Loucy (cell line): ENCODE results near the gene MYCL.

Experiments
- H2AFZ ChIP-seq: fragments of 200-600 bp; sonication (generic); 2 replicates; pipeline ENCODE4 v1.6.0; 2016; ENCODE audit warnings: antibody characterized with exemption, mild to moderate bottlenecking, low read length, moderate library complexity
- H3F3A ChIP-seq: fragments of 200-600 bp; 2 replicates; pipeline ENCODE4 v1.6.0; 2016; ENCODE audit warnings: antibody characterized with exemption, low read depth, mild to moderate bottlenecking
- H3K27me3 ChIP-seq: fragments of 200-600 bp; sonication (generic); 2 replicates; pipeline ENCODE4 v1.6.1; 2014; ENCODE audit warnings: low read length, mild to moderate bottlenecking; ENCODE audit not compliant: insufficient read depth, poor library complexity, severe bottlenecking
- H3K36me3 ChIP-seq: fragments of 200-600 bp; sonication (generic); 2 replicates; pipeline ENCODE4 v1.6.1; 2016; ENCODE audit warnings: low read length; ENCODE audit not compliant: insufficient read depth
- H3K4me1 ChIP-seq: fragments of 200-600 bp; sonication (generic); 2 replicates; pipeline ENCODE4 v1.5.1; 2014; ENCODE audit warnings: low read length, mild to moderate bottlenecking; ENCODE audit not compliant: insufficient read depth, poor library complexity, severe bottlenecking
- H3K4me2 ChIP-seq: fragments of 200-600 bp; sonication (generic); 2 replicates; pipeline ENCODE4 v1.6.0; 2014; ENCODE audit warnings: antibody characterized with exemption, low read length, low read depth, mild to moderate bottlenecking; ENCODE audit not compliant: poor library complexity, severe bottlenecking
- H3K4me3 ChIP-seq: fragments of 200-600 bp; sonication (generic); 2 replicates; pipeline ENCODE4 v1.5.1; 2014; ENCODE audit warnings: low read length, mild to moderate bottlenecking, mixed read lengths; ENCODE audit not compliant: poor library complexity, severe bottlenecking
- H3K79me2 ChIP-seq: fragments of 200-600 bp; sonication (generic); 2 replicates; pipeline ENCODE4 v1.6.1; 2014; ENCODE audit warnings: low read length; ENCODE audit not compliant: insufficient read depth
- H3K9ac ChIP-seq: fragments of 200-600 bp; sonication (generic); 2 replicates; pipeline ENCODE4 v1.6.0; 2014; ENCODE audit warnings: mild to moderate bottlenecking, low read depth, low read length, moderate library complexity; ENCODE audit not compliant: poor library complexity, severe bottlenecking
- H3K9me2 ChIP-seq: fragments of 200-600 bp; sonication (generic); replicated peaks from 2 replicates; pipeline ENCODE4 v1.6.1; 2016; ENCODE audit warnings: low read depth, low read length, mixed read lengths
- H3K9me3 ChIP-seq: fragments of 200-600 bp; sonication (generic); 2 replicates; pipeline ENCODE4 v1.6.1; 2014; ENCODE audit warnings: mild to moderate bottlenecking, antibody characterized with exemption, low read length, low read depth; ENCODE audit not compliant: insufficient read depth
- H4K20me1 ChIP-seq: fragments of 200-600 bp; sonication (generic); 2 replicates; pipeline ENCODE4 v1.6.0; 2014; ENCODE audit warnings: antibody characterized with exemption, low read length, mild to moderate bottlenecking; ENCODE audit not compliant: insufficient read depth, poor library complexity, severe bottlenecking
- EZH2phosphoT487 ChIP-seq: fragments of 200-600 bp; IDR thresholded peaks from 2 replicates; pipeline ENCODE4 v1.6.1; 2018; ENCODE audit warnings: antibody characterized with exemption, mild to moderate bottlenecking, moderate library complexity, borderline replicate concordance
- TF ChIP-seq, protein P1 (sequence below): fragments of 200-600 bp; sonication (generic); conservative IDR thresholded peaks from 2 replicates; pipeline ENCODE4 v1.5.1; 2014; ENCODE audit warnings: mild to moderate bottlenecking, antibody characterized with exemption, low read length

MYCL gene

DNA sequence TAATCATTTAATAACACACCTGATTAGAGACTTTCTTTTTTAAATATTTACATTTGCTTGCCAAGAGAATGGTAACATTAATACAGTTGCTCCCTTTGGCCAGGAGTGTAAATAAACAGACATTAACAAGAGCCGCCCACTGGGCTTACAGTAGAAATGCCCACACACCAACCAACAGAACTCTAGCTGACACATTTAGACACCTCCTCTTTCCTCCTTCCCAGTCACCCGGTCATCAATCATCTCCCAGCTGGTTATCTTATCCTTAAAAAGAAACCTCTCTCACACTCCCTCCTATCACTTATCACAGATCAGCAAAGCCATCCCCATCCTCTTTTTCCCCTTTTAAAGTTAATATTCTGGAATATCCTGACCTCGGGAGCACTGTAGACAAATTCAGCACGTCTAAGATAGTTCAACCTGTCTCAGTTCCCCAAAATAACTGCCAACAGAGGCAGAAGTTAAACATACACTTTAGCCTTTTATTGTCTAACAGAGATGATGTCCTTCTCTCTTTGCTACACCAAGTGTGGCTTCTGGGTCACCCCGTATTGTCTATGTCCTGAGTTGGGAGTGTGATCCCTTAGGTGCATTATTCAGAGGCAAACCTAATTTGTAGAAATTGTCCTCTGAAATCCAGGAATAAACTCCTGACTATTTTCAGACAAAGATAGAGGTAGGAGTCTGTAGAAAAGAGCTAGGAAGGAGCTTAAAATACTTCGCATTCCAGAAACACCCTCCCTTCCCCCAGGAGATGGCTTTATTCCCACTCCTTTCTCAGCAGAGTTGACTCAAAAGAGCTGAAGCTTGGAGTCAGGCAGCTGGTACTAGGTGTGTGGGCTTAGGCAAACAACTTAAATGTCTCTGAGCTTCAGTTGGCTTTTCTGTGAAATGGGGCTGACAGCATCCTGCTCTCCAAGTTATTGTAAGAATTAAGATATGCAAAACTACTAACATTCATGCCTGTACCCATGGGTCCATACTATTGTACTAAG lies 8.8 kb downstream of the MYCL start:
- H3K9me2 ChIP-seq: no peaks in the 10 kb centered on the region
- no peaks in the 10 kb centered on the region for H3K27me3 ChIP-seq
- TF ChIP-seq, protein P1, sequence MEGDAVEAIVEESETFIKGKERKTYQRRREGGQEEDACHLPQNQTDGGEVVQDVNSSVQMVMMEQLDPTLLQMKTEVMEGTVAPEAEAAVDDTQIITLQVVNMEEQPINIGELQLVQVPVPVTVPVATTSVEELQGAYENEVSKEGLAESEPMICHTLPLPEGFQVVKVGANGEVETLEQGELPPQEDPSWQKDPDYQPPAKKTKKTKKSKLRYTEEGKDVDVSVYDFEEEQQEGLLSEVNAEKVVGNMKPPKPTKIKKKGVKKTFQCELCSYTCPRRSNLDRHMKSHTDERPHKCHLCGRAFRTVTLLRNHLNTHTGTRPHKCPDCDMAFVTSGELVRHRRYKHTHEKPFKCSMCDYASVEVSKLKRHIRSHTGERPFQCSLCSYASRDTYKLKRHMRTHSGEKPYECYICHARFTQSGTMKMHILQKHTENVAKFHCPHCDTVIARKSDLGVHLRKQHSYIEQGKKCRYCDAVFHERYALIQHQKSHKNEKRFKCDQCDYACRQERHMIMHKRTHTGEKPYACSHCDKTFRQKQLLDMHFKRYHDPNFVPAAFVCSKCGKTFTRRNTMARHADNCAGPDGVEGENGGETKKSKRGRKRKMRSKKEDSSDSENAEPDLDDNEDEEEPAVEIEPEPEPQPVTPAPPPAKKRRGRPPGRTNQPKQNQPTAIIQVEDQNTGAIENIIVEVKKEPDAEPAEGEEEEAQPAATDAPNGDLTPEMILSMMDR: no peak
- TF ChIP-seq EZH2phosphoT487: no peak
- H3K4me1 ChIP-seq: no peaks in the 10 kb centered on the region
- H3K36me3 ChIP-seq: no peaks in the 10 kb centered on the region
- no peak overlapping the region for H3K9ac ChIP-seq
- H2AFZ ChIP-seq: no peak overlapping the region
- no peaks in the 10 kb centered on the region for H3K9me3 ChIP-seq
- H3K79me2 ChIP-seq: no peaks in the 10 kb centered on the region
- no peaks in the 10 kb centered on the region for H4K20me1 ChIP-seq
- no peak overlapping the region for H3K4me2 ChIP-seq
- no peak overlapping the region for H3K4me3 ChIP-seq
- H3F3A ChIP-seq: no peaks in the 10 kb centered on the region

DNA sequence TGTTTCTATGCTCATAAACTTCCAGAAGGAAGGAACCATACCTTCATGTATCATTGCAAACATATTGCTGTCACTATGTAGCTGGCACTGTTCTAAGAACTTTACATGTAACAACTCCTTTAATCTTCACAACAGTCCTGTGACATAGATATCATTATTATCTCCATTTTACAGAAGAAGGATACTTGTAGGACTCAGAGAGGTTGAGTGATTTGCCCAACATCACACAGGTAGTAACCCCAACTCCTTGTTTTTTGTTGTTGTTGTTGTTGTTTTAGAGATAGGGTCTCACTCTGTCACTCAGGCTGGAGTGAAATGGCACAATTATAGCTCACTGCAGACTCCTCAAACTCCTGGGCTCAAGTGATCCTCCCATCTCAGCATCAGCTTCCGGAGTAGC lies 10.8 kb downstream of the MYCL start:
- no peaks in the 10 kb centered on the region for H3K9me2 ChIP-seq
- no peaks in the 10 kb centered on the region for H3K4me1 ChIP-seq
- H2AFZ ChIP-seq: no peak overlapping the region
- no peak overlapping the region for H3K9ac ChIP-seq
- H3K4me2 ChIP-seq: no peak overlapping the region
- no peaks in the 10 kb centered on the region for H3F3A ChIP-seq
- no peaks in the 10 kb centered on the region for H3K9me3 ChIP-seq
- H3K36me3 ChIP-seq: no peaks in the 10 kb centered on the region
- H3K27me3 ChIP-seq: no peaks in the 10 kb centered on the region
- TF ChIP-seq, protein P1: no peak
- no peak for TF ChIP-seq EZH2phosphoT487
- H4K20me1 ChIP-seq: no peaks in the 10 kb centered on the region
- H3K4me3 ChIP-seq: no peak overlapping the region
- H3K79me2 ChIP-seq: no peaks in the 10 kb centered on the region

DNA sequence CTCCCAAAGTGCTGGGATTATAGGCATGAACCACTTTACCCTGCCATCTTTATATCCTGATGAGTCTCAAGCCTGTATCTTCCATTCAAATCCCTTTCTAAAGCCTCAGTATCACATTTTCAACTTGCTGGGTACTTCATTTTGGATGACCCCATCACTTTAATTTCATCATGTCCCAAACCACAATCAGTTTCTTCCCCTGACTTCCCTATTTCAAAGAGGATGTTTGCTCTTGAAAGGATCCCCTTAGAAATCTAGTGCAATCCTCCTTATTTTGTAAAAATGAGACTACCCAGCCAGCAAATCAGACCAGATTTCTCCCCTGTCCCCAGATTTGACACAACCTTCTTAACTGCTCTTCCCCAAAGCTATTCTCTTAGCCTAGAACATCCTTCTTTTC lies 11.4 kb downstream of the MYCL start:
- Histone ChIP-seq H2AFZ (no peak overlapping the region), H3K9me2 (no peaks in the 10 kb centered on the region)

More for the DNA sequence above, 11.4 kb downstream of the MYCL start:
- H4K20me1 ChIP-seq: no peaks in the 10 kb centered on the region
- no peak overlapping the region for H3K4me2 ChIP-seq
- H3K4me3 ChIP-seq: no peak overlapping the region
- no peaks in the 10 kb centered on the region for H3K9me3 ChIP-seq
- no peaks in the 10 kb centered on the region for H3K27me3 ChIP-seq
- H3K4me1 ChIP-seq: no peaks in the 10 kb centered on the region
- H3K79me2 ChIP-seq: no peaks in the 10 kb centered on the region
- no peaks in the 10 kb centered on the region for H3F3A ChIP-seq
- TF ChIP-seq, protein P1: no peak
- H3K9ac ChIP-seq: no peak overlapping the region
- no peaks in the 10 kb centered on the region for H3K36me3 ChIP-seq
